ENCODE results near the gene IFNL3. TPM values are rescaled to one million over a fixed set of nuclear protein-coding genes. Genes with fewer than 3 reads are reported as not detected.

IFNL3 gene
- total RNA-seq, 4 donors from 2014 or later = not detected

GRCh38 chr19:39252458-39252857 lies 7.7 kb upstream of the IFNL3 start:
- TF ChIP-seq POLR2A (IDR thresholded peaks at IDR 0.05) = no peak
- TF ChIP-seq CTCF (IDR thresholded peaks at IDR 0.05) = no peak
- no peak for DNase-seq (ENCODE audit: low spot score in 2 of 2)
- H3K27ac ChIP-seq = no peak overlapping the region
- H3K36me3 ChIP-seq = no peaks in the 10 kb centered on the region
- peaks cover 0 to 32% of the 10 kb centered on the region in 2 donors for H3K27me3 ChIP-seq
- peaks cover 0 to 8% (median 2%) of the 10 kb centered on the region in 4 donors for H3K4me1 ChIP-seq
- H3K9me3 ChIP-seq = peaks cover 0 to 11% (median 0%) of the 10 kb centered on the region in 4 donors
- H3K4me3 ChIP-seq = no peak overlapping the region
- WGBS, 2 donors = 51 to 60% methylated on average over 3 of the region's 3 CpGs

GRCh38 chr19:39251846-39252245 lies 7.0 kb upstream of the IFNL3 start:
- TF ChIP-seq EP300 (IDR thresholded peaks at IDR 0.05) (no peak), CTCF (IDR thresholded peaks at IDR 0.05) (no peak), POLR2A (IDR thresholded peaks at IDR 0.05) (no peak)
- peaks cover 0 to 14% (median 4%) of the 10 kb centered on the region in 4 donors for H3K4me1 ChIP-seq
- peaks cover 0 to 7% (median 0%) of the 10 kb centered on the region in 4 donors for H3K9me3 ChIP-seq
- DNase-seq (ENCODE audit: low spot score in 2 of 2) = no peak
- 55 to 61% methylated on average over 3 of the region's 3 CpGs for WGBS, 2 donors
- H3K27ac ChIP-seq = no peak overlapping the region
- no peak overlapping the region for H3K4me3 ChIP-seq
- peaks cover 0 to 39% of the 10 kb centered on the region in 2 donors for H3K27me3 ChIP-seq
- no peaks in the 10 kb centered on the region for H3K36me3 ChIP-seq

GRCh38 chr19:39251081-39251480 lies 6.3 kb upstream of the IFNL3 start:
- no peak for DNase-seq (ENCODE audit: low spot score in 2 of 2)
- WGBS, 2 donors = 79 to 80% methylated on average over 5 of the region's 5 CpGs
- no peak overlapping the region for H3K27ac ChIP-seq
- H3K27me3 ChIP-seq = peaks cover 0 to 41% of the 10 kb centered on the region in 2 donors
- H3K9me3 ChIP-seq = no peaks in the 10 kb centered on the region
- H3K4me3 ChIP-seq = no peak overlapping the region
- peaks cover 0 to 14% (median 4%) of the 10 kb centered on the region in 4 donors for H3K4me1 ChIP-seq
- no peaks in the 10 kb centered on the region for H3K36me3 ChIP-seq
- TF ChIP-seq EP300 (IDR thresholded peaks at IDR 0.05) (no peak), POLR2A (IDR thresholded peaks at IDR 0.05) (no peak), CTCF (IDR thresholded peaks at IDR 0.05) (no peak)

GRCh38 chr19:39248806-39249205 lies 4.0 kb upstream of the IFNL3 start, which contains the start of gene IFNL4:
IFNL4 (minus strand) TSS chr19:39248856.
- H3K9me3 ChIP-seq = no peaks in the 10 kb centered on the region
- peak within 1 kb of the TSS in 1 of 4 donors; percentile 7 for H3K4me3 ChIP-seq
- H3K36me3 ChIP-seq = no peaks in the 10 kb centered on the region
- TF ChIP-seq CTCF (IDR thresholded peaks at IDR 0.05) (no peak), POLR2A (IDR thresholded peaks at IDR 0.05) (no peak), EP300 (IDR thresholded peaks at IDR 0.05) (no peak)
- H3K4me1 ChIP-seq = peaks cover 0 to 14% (median 4%) of the 10 kb centered on the region in 4 donors
- WGBS, 2 donors = 46 to 51% methylated on average over 12 to 13 of the region's 13 CpGs
- DNase-seq (ENCODE audit: low spot score in 2 of 2) = no peak
- H3K27me3 ChIP-seq = peaks cover 0 to 54% of the 10 kb centered on the region in 2 donors
- no peak within 1 kb of the TSS for H3K27ac ChIP-seq

GRCh38 chr19:39247701-39248664 lies 3.2 kb upstream of the IFNL3 start:
- DNase-seq (ENCODE audit: low spot score in 2 of 2) = no peak
- Histone ChIP-seq H3K4me3 (peak overlapping the region in 1 of 4 donors; percentile 7), H3K4me1 (peaks cover 0 to 14% (median 4%) of the 10 kb centered on the region in 4 donors), H3K27me3 (peaks cover 0 to 62% of the 10 kb centered on the region in 2 donors), H3K27ac (no peak overlapping the region), H3K9me3 (no peaks in the 10 kb centered on the region), H3K36me3 (no peaks in the 10 kb centered on the region)
- TF ChIP-seq CTCF (IDR thresholded peaks at IDR 0.05) = no peak
- WGBS, 2 donors = 12 to 38% methylated on average over 28 to 29 of the region's 92 CpGs
